H1 (cell line): ENCODE data around the gene ZBTB26. TPM values are rescaled to one million over a fixed set of nuclear protein-coding genes. Genes with fewer than 3 reads are reported as not detected.

ENCODE experiments used
- BCL11A ChIP-seq, 2 experiments: IDR thresholded peaks; one replicate each; pipeline ENCODE4 v1.6.1; 2011; ENCODE audit warnings: low read depth in 2 of 2, low read length in 2 of 2, mild to moderate bottlenecking in 2 of 2
- CHD1 ChIP-seq: IDR thresholded peaks from 2 replicates; pipeline ENCODE4 v1.6.1; 2012; ENCODE audit warnings: low read depth, low read length, improper control_type of control experiment
- RBBP5 ChIP-seq: IDR thresholded peaks from 2 replicates; pipeline ENCODE4 v1.7.1; 2012; ENCODE audit warnings: low read depth, mild to moderate bottlenecking, inconsistent platforms, low read length, moderate library complexity, borderline replicate concordance
- SAP30 ChIP-seq: fragments of 300-600 bp; sonication (generic); IDR thresholded peaks from 2 replicates; pipeline ENCODE4 v1.7.1; 2012; ENCODE audit warnings: low read length, moderate library complexity, mild to moderate bottlenecking, inconsistent platforms; ENCODE audit not compliant: insufficient read depth, insufficient replicate concordance
- polyA plus RNA-seq, 7 experiments: library from polyadenylated mRNA; depleted of rRNA in 3 of 7; stranded (reverse) in 5 of 7; unstranded in 2 of 7; fragments of >200 nt in 5 of 7; fragments of 200-250 nt in 2 of 7; gene quantifications; 1 replicate in 5 of 7; 2 replicates in 1 of 7; 4 replicates in 1 of 7; pipeline versions ENCODE4 v1.2.1 to v1.2.3, GENCODE V29; 2011 to 2013; ENCODE audit warnings: missing spikeins in 2 of 7, mixed read lengths in 2 of 7
- total RNA-seq: library from RNA; stranded (reverse); fragmentation: NEBNext Ultra II Directional; extraction: Animal tissue kit (Norgen Biotek cat#: 25700); gene quantifications from 2 replicates; pipeline ENCODE4 v1.2.1, GENCODE V29; 2021
- TF ChIP-seq, protein P1 (sequence below): IDR thresholded peaks from 2 replicates; pipeline ENCODE4 v1.6.1; 2012; ENCODE audit warnings: low read length, inconsistent platforms
- TF ChIP-seq, protein P2 (sequence below): IDR thresholded peaks from 2 replicates; pipeline ENCODE4 v1.6.1; 2012; ENCODE audit warnings: inconsistent platforms

ZBTB26 gene
- total and polyA plus RNA-seq, 2 of the 8 experiments (the other 6 are each of a cell fraction or from before 2014, with no cell fraction given) = 5.7 to 7.4 TPM

DNA sequence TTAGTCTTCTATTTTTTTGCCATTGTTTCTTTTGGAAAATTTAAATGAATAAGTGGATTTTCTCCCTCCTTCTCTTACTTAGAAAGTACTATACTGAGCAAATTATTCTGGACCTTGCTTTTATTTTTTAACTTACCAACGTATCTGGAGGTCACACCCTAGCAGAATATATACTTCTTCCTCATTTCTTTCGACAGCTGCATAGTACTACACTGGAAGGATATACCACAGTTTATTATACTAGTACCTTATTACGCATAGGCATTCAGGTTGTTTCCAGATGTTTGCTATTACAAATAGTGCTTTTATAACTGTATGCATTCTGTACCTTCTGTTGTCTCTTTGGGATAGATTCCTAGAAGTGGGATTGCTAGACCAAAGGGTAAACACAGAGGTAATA is 42.8 kb downstream of the ZBTB26 start (continued):
- TF ChIP-seq, protein P1, sequence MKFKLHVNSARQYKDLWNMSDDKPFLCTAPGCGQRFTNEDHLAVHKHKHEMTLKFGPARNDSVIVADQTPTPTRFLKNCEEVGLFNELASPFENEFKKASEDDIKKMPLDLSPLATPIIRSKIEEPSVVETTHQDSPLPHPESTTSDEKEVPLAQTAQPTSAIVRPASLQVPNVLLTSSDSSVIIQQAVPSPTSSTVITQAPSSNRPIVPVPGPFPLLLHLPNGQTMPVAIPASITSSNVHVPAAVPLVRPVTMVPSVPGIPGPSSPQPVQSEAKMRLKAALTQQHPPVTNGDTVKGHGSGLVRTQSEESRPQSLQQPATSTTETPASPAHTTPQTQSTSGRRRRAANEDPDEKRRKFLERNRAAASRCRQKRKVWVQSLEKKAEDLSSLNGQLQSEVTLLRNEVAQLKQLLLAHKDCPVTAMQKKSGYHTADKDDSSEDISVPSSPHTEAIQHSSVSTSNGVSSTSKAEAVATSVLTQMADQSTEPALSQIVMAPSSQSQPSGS = no peak
- TF ChIP-seq, protein P2, sequence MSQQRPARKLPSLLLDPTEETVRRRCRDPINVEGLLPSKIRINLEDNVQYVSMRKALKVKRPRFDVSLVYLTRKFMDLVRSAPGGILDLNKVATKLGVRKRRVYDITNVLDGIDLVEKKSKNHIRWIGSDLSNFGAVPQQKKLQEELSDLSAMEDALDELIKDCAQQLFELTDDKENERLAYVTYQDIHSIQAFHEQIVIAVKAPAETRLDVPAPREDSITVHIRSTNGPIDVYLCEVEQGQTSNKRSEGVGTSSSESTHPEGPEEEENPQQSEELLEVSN = no peak
- TF ChIP-seq SAP30 (no peak), BCL11A (IDR thresholded peaks at IDR 0.05; ENCODE audit: low read depth in 2 of 2, low read length in 2 of 2) (no peak), RBBP5 (no peak), CHD1 (no peak)
